Caco-2 (cell line): ENCODE results near the gene C10orf88. TPM values are rescaled to one million over a fixed set of nuclear protein-coding genes. Genes with fewer than 3 reads are reported as not detected.

Experiments
- BruUV-seq: library from RNA; stranded (reverse); fragments of 400-500 nt; replicated peaks from 2 replicates; lab custom pipeline; 2021; lab: Mats Ljungman, UMichigan
- CTCF ChIA-PET: fragments of 300-600 bp; sonication (Branson Sonifier 250); formaldehyde crosslinking; loops from one replicate; lab custom pipeline; 2022; ENCODE audit warnings: antibody characterized with exemption; lab: Charles Lee
- POLR2A ChIA-PET: fragments of 300-600 bp; sonication (Branson Sonifier 250); formaldehyde crosslinking; loops from one replicate; lab custom pipeline; 2022; ENCODE audit warnings: antibody characterized with exemption; lab: Charles Lee
- DNase-seq, 2 experiments: peaks; one replicate each; pipeline versions ENCODE4 v3.0.0 to v3.0.0-alpha.2; 2020 to 2022
- H3K27me3 ChIP-seq: replicated peaks from 2 replicates; pipeline ENCODE4 v1.6.0; 2011; ENCODE audit warnings: low read length; ENCODE audit not compliant: control insufficient read depth, insufficient read depth
- H3K36me3 ChIP-seq: 2 replicates; pipeline ENCODE4 v1.5.1; 2011; ENCODE audit warnings: low read length; ENCODE audit not compliant: control insufficient read depth, insufficient read depth
- H3K4me1 ChIP-seq: fragments of 250-450 bp; sonication (Bioruptor Pico); 2 replicates; pipeline ENCODE4 v1.5.1; 2020; ENCODE audit warnings: mild to moderate bottlenecking
- H3K4me3 ChIP-seq: 2 replicates; pipeline ENCODE4 v1.5.1; 2011; ENCODE audit warnings: low read depth, mild to moderate bottlenecking, control low read depth, low read length
- H3K9me3 ChIP-seq: fragments of 250-450 bp; sonication (Bioruptor Pico); 2 replicates; pipeline ENCODE4 v1.5.1; 2020; ENCODE audit warnings: mild to moderate bottlenecking, moderate library complexity
- H3K27ac Mint-ChIP-seq: one replicate; pipeline ENCODE4 v1.8.0; 2022; ENCODE audit warnings: mixed read lengths; ENCODE audit not compliant: unreplicated experiment
- H3K27me3 Mint-ChIP-seq: one replicate; pipeline ENCODE4 v1.8.0; 2022; ENCODE audit warnings: mixed read lengths; ENCODE audit not compliant: insufficient read depth, unreplicated experiment
- H3K36me3 Mint-ChIP-seq: one replicate; pipeline ENCODE4 v1.8.0; 2022; ENCODE audit warnings: mild to moderate bottlenecking, mixed read lengths; ENCODE audit not compliant: insufficient read depth, unreplicated experiment
- H3K4me1 Mint-ChIP-seq: one replicate; pipeline ENCODE4 v1.8.0; 2022; ENCODE audit warnings: low read depth, mixed read lengths; ENCODE audit not compliant: unreplicated experiment
- H3K4me3 Mint-ChIP-seq: one replicate; pipeline ENCODE4 v1.8.0; 2022; ENCODE audit warnings: mild to moderate bottlenecking, moderate library complexity, mixed read lengths; ENCODE audit not compliant: unreplicated experiment
- H3K9me3 Mint-ChIP-seq: one replicate; pipeline ENCODE4 v1.8.0; 2022; ENCODE audit warnings: mixed read lengths; ENCODE audit not compliant: unreplicated experiment
- CTCF ChIP-seq, 2 experiments: fragments of 200-600 bp in 1 of 2; IDR thresholded peaks; 1 replicate in 1 of 2; 2 replicates in 1 of 2; pipeline versions ENCODE4 v1.5.1 to v1.8.0; 2011 to 2022; ENCODE audit warnings: antibody characterized with exemption in 1 of 2, control low read depth in 1 of 2, inconsistent platforms in 1 of 2, low read depth in 1 of 2, low read length in 1 of 2, mild to moderate bottlenecking in 1 of 2, moderate library complexity in 1 of 2; ENCODE audit not compliant: insufficient read depth in 1 of 2, severe bottlenecking in 1 of 2, unreplicated experiment in 1 of 2
- intact Hi-C: fragments of 100-400 bp; cut with micrococcal nuclease; formaldehyde crosslinking; loops from one replicate; pipeline ENCODE4 v1.10.0; 2022; ENCODE audit not compliant: unreplicated experiment
- total RNA-seq: library from RNA; stranded (reverse); gene quantifications from 2 replicates; pipeline ENCODE4 v1.2.3, GENCODE V29; 2022

The C10orf88 gene
- total RNA-seq, 1 experiment from 2014 or later = 8.7 TPM

- POLR2A ChIA-PET = no interaction called here
- Mint-ChIP-seq H3K4me1 (no peaks in the 10 kb centered on the region), H3K9me3 (no peaks in the 10 kb centered on the region), H3K27ac (no peak overlapping the region), H3K36me3 (no peaks in the 10 kb centered on the region), H3K4me3 (no peak overlapping the region), H3K27me3 (no peaks in the 10 kb centered on the region)
- Histone ChIP-seq H3K4me3 (no peak overlapping the region), H3K27me3 (no peaks in the 10 kb centered on the region), H3K4me1 (no peaks in the 10 kb centered on the region), H3K9me3 (no peaks in the 10 kb centered on the region), H3K36me3 (no peaks in the 10 kb centered on the region)
- DNase-seq = no peak
- intact Hi-C loops = no loop called here
- TF ChIP-seq CTCF (IDR thresholded peaks at IDR 0.05; ENCODE audit: insufficient read depth in 1 of 2, low read depth in 1 of 2, low read length in 1 of 2, severe bottlenecking in 1 of 2, unreplicated experiment in 1 of 2) = no peak
- BruUV-seq = no TSS peak
- CTCF ChIA-PET = no interaction called here
These were observed 23.9 kb downstream of the C10orf88 start for GRCh38 chr10:122930140-122930539.

- Histone ChIP-seq H3K36me3 (no peaks in the 10 kb centered on the region), H3K27me3 (no peaks in the 10 kb centered on the region), H3K4me3 (no peak overlapping the region), H3K4me1 (no peaks in the 10 kb centered on the region), H3K9me3 (no peaks in the 10 kb centered on the region)
- Mint-ChIP-seq H3K27ac (no peak overlapping the region), H3K9me3 (no peaks in the 10 kb centered on the region), H3K4me3 (no peak overlapping the region), H3K4me1 (no peaks in the 10 kb centered on the region), H3K27me3 (peaks cover 3% of the 10 kb centered on the region), H3K36me3 (no peaks in the 10 kb centered on the region)
- intact Hi-C loops = no loop called here
- ChIA-PET POLR2A (no interaction called here), CTCF (no interaction called here)
- BruUV-seq = no TSS peak
- no peak for DNase-seq
- no peak for TF ChIP-seq CTCF (IDR thresholded peaks at IDR 0.05; ENCODE audit: insufficient read depth in 1 of 2, low read depth in 1 of 2, low read length in 1 of 2, severe bottlenecking in 1 of 2, unreplicated experiment in 1 of 2)
These were observed 38.3 kb downstream of the C10orf88 start for GRCh38 chr10:122915700-122916099.

- TF ChIP-seq CTCF (IDR thresholded peaks at IDR 0.05; ENCODE audit: insufficient read depth in 1 of 2, low read depth in 1 of 2, low read length in 1 of 2, severe bottlenecking in 1 of 2, unreplicated experiment in 1 of 2) = no peak
- peak; percentile 62 to 86 for DNase-seq
- intact Hi-C loops = no loop called here
- Mint-ChIP-seq H3K27me3 (peaks cover 6% of the 10 kb centered on the region), H3K27ac (no peak overlapping the region), H3K36me3 (no peaks in the 10 kb centered on the region), H3K9me3 (no peaks in the 10 kb centered on the region), H3K4me3 (no peak overlapping the region), H3K4me1 (no peaks in the 10 kb centered on the region)
- H3K4me1 ChIP-seq = no peaks in the 10 kb centered on the region
- H3K9me3 ChIP-seq = no peaks in the 10 kb centered on the region
- POLR2A ChIA-PET = no interaction called here
- CTCF ChIA-PET = no interaction called here
- BruUV-seq = no TSS peak
- no peak overlapping the region for H3K4me3 ChIP-seq
- no peaks in the 10 kb centered on the region for H3K36me3 ChIP-seq
- no peaks in the 10 kb centered on the region for H3K27me3 ChIP-seq
These were observed 42.0 kb downstream of the C10orf88 start for GRCh38 chr10:122911889-122912484.
